ENCODE results near the gene UBA6. TPM values are rescaled to one million over a fixed set of nuclear protein-coding genes. Genes with fewer than 3 reads are reported as not detected.

UBA6 gene
- total and polyA plus RNA-seq, 7 donors, result 3.3 to 37.9 (median 14.3) TPM

DNA sequence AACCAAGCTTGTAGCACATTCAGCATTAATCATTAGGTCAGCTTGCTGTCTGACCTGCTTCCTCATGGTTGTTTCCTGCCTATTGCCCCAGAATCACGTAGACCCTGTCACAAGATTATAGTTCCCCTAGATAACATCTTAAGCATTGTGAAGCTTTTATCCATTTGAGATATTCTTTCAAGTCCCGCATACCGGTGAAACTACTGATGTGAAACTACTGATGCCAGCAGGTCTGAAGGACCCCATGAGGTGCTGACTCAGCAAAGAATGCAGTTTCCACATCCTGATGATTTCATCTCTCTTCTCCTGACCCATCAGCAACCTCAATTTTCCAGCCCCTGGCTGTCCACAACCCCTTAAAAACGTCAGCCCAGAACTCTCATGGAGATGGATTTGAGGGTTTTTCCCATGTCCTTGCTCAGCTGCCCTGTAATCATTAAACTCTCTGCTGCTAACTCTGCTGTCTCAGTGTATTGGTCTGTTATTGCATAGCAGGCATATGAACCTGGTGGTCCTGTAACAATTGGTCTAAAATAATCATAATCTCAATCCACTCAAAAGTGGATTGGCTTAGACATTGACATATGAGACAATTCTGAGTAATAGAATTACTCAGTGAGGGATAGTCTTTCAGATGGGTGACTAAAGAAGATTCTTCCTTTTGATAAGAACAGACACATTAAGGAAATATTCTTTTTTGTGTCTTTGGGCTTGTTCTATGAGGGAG, 26.3 kb upstream of the UBA6 start:
- WGBS, 3 donors, result 66 to 79% (median 76%) methylated on average over 4 of the region's 4 CpGs

DNA sequence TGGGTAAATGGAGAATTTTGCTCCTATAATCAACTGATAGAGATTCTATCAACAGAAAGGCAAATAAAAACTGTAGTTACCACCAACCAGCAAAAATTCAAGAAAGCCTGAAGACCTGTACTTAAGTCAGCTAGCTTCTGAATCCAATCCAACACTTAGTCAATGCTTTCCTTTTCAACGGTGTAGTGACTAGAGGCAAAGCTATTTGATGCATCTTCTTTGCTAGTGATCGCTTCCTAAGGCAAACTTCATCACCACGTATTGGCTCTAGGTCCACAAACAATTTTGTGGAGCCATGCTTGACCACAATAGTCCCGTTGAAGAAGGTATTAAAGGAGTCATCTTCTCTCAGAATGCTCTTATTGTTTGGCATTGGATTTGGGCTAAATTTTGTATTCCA, 25.0 kb upstream of the UBA6 start:
- no peaks in the 10 kb centered on the region for H3K9me3 ChIP-seq
- TF ChIP-seq, protein P1, sequence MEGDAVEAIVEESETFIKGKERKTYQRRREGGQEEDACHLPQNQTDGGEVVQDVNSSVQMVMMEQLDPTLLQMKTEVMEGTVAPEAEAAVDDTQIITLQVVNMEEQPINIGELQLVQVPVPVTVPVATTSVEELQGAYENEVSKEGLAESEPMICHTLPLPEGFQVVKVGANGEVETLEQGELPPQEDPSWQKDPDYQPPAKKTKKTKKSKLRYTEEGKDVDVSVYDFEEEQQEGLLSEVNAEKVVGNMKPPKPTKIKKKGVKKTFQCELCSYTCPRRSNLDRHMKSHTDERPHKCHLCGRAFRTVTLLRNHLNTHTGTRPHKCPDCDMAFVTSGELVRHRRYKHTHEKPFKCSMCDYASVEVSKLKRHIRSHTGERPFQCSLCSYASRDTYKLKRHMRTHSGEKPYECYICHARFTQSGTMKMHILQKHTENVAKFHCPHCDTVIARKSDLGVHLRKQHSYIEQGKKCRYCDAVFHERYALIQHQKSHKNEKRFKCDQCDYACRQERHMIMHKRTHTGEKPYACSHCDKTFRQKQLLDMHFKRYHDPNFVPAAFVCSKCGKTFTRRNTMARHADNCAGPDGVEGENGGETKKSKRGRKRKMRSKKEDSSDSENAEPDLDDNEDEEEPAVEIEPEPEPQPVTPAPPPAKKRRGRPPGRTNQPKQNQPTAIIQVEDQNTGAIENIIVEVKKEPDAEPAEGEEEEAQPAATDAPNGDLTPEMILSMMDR (IDR thresholded peaks at IDR 0.05), result no peak
- DNase-seq (no peak), ATAC-seq (no peak)
- 87 to 90% (median 88%) methylated on average over 4 of the region's 4 CpGs for WGBS, 3 donors
- no peaks in the 10 kb centered on the region for H3K27me3 ChIP-seq (ENCODE audit: insufficient read depth in 3 of 3, low read length in 2 of 3)
- no peak overlapping the region for H3K27ac ChIP-seq
- no peaks in the 10 kb centered on the region for H3K4me1 ChIP-seq
- intact Hi-C loops (cut with DNase I), result no loop called here
- peaks cover 4 to 8% of the 10 kb centered on the region in 2 donors for H3K36me3 ChIP-seq (ENCODE audit: insufficient read depth in 1 of 2, low read depth in 1 of 2)
- no peak overlapping the region for H3K4me3 ChIP-seq

More for the DNA sequence above, 26.3 kb upstream of the UBA6 start:
- Histone ChIP-seq H3K36me3 (ENCODE audit: insufficient read depth in 1 of 2, low read depth in 1 of 2) (peaks cover 0 to 2% of the 10 kb centered on the region in 2 donors), H3K27ac (no peak overlapping the region), H3K9me3 (no peaks in the 10 kb centered on the region), H3K4me3 (no peak overlapping the region), H3K27me3 (ENCODE audit: insufficient read depth in 3 of 3, low read length in 2 of 3) (no peaks in the 10 kb centered on the region), H3K4me1 (no peaks in the 10 kb centered on the region)
- no peak for ATAC-seq
- intact Hi-C loops (cut with DNase I), result no loop called here
- TF ChIP-seq, protein P1 (IDR thresholded peaks at IDR 0.05), result no peak
- no peak for DNase-seq

DNA sequence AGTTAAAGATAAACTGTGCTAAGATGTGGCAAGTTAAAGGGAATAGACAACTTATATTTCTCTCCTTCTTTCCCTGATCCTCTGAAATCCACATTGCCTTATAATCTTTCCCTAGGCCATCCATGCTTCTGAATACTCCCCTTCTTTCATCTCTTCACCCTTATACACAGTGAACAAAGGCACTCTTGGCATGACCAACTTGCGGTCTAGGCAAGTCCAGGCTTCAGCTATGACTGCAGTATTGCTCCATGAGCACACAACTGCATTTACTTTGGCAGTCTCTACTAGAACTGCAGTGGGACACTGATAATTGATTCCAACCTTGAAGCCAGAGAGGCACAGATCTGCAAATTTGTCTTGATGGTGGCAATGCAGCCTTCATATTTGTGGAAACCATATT, 24.2 kb upstream of the UBA6 start:
- DNase-seq, result no peak
- H3K27ac ChIP-seq, result no peak overlapping the region
- no peaks in the 10 kb centered on the region for H3K4me1 ChIP-seq
- no peaks in the 10 kb centered on the region for H3K9me3 ChIP-seq
- H3K27me3 ChIP-seq (ENCODE audit: insufficient read depth in 3 of 3, low read length in 2 of 3), result no peaks in the 10 kb centered on the region
- H3K36me3 ChIP-seq (ENCODE audit: insufficient read depth in 1 of 2, low read depth in 1 of 2), result peaks cover 7 to 13% of the 10 kb centered on the region in 2 donors
- TF ChIP-seq, protein P1 (IDR thresholded peaks at IDR 0.05), result no peak
- 90 to 100% (median 98%) methylated on average over 1 of the region's 1 CpG for whole genome bisulfite sequencing, 3 donors
- no peak overlapping the region for H3K4me3 ChIP-seq
- intact Hi-C loops (cut with DNase I), result no loop called here
- no peak for ATAC-seq

DNA sequence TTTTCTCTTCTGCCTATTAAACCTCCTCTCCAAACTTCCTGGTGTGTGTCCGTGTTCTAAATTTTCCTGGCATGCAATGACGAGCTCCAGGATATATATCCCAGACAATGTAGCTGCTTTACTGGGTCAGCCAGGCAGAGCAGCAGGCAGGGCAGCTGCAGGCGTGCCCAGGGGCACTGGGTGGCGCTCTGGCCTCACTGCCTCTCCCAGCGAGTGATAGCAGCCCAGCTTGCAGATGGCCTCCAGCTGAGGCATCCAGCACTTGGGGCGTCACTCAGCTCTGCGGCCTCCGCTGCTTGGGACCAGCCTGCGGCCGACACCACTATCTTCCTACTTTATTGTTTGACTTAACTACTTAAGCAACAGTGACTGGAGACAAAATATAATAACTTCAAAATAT, 23.0 kb upstream of the UBA6 start:
- intact Hi-C loops (cut with DNase I), result no loop called here
- 83 to 87% (median 86%) methylated on average over 10 of the region's 10 CpGs for WGBS, 3 donors
- DNase-seq (no peak), ATAC-seq (no peak)
- H3K4me3 ChIP-seq, result no peak overlapping the region
- no peaks in the 10 kb centered on the region for H3K9me3 ChIP-seq
- no peak overlapping the region for H3K27ac ChIP-seq
- TF ChIP-seq, protein P1 (IDR thresholded peaks at IDR 0.05), result no peak
- peaks cover 7 to 13% of the 10 kb centered on the region in 2 donors for H3K36me3 ChIP-seq (ENCODE audit: insufficient read depth in 1 of 2, low read depth in 1 of 2)
- no peaks in the 10 kb centered on the region for H3K27me3 ChIP-seq (ENCODE audit: insufficient read depth in 3 of 3, low read length in 2 of 3)
- no peaks in the 10 kb centered on the region for H3K4me1 ChIP-seq

DNA sequence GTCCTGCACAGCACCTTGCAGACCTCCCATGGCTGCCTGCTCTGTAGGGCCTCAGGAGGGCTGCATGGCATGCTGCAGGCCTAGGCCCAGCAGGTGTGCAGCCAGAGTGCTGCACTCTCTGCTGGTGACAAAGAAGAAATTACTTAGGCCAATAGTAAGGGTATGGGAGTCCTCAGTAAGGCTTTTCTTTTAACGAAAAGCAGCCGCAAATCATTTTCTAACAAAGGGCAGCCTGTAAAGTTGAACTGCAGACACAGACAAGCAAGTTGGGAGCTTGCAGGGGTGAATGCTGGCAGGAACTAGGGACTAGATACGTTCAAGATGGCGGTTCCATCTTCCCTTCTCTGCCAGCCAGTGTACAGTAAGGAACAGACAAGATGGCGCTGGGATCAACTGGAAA, 22.4 kb upstream of the UBA6 start:
- no peaks in the 10 kb centered on the region for H3K9me3 ChIP-seq
- intact Hi-C loops (cut with DNase I), result no loop called here
- no peak overlapping the region for H3K4me3 ChIP-seq
- ATAC-seq (no peak), DNase-seq (no peak)
- no peaks in the 10 kb centered on the region for H3K4me1 ChIP-seq
- 92 to 95% (median 92%) methylated on average over 5 of the region's 5 CpGs for WGBS, 3 donors
- H3K27me3 ChIP-seq (ENCODE audit: insufficient read depth in 3 of 3, low read length in 2 of 3), result no peaks in the 10 kb centered on the region
- H3K27ac ChIP-seq, result no peak overlapping the region
- peaks cover 7 to 13% of the 10 kb centered on the region in 2 donors for H3K36me3 ChIP-seq (ENCODE audit: insufficient read depth in 1 of 2, low read depth in 1 of 2)
- TF ChIP-seq, protein P1 (IDR thresholded peaks at IDR 0.05), result no peak
